Effector memory CD8-positive, alpha-beta T cell (primary cell): ENCODE results near the gene ZNF618.

Experiments
- ATAC-seq: fragments of 150-1000 bp; cut with Tn5 transposase; replicated peaks from 2 replicates; pipeline ENCODE4 v1.10.0; 2021; ENCODE audit warnings: mild to moderate bottlenecking, moderate library complexity
- DNase-seq, 3 experiments: peaks; one replicate each; pipeline ENCODE4 v3.0.0; 2021
- H3K27ac Mint-ChIP-seq, 2 donors: one replicate each; pipeline ENCODE4 v1.8.0; 2022; ENCODE audit warnings: mild to moderate bottlenecking in 2 of 2, mixed read lengths in 2 of 2, moderate library complexity in 2 of 2
- H3K27me3 Mint-ChIP-seq, 2 donors: one replicate each; pipeline ENCODE4 v1.8.0; 2022; ENCODE audit warnings: mixed read lengths in 2 of 2
- H3K36me3 Mint-ChIP-seq: one replicate; pipeline ENCODE4 v1.8.0; 2022; ENCODE audit warnings: mild to moderate bottlenecking, moderate library complexity, mixed read lengths; ENCODE audit not compliant: insufficient read depth
- H3K4me1 Mint-ChIP-seq, 2 donors: one replicate each; pipeline ENCODE4 v1.8.0; 2022; ENCODE audit warnings: low read depth in 2 of 2, mixed read lengths in 2 of 2
- H3K4me3 Mint-ChIP-seq, 2 donors: one replicate each; pipeline ENCODE4 v1.8.0; 2022; ENCODE audit warnings: mild to moderate bottlenecking in 2 of 2, mixed read lengths in 2 of 2, moderate library complexity in 2 of 2
- H3K9me3 Mint-ChIP-seq, 2 donors: one replicate each; pipeline ENCODE4 v1.8.0; 2022; ENCODE audit warnings: mixed read lengths in 2 of 2

ZNF618 gene

DNA sequence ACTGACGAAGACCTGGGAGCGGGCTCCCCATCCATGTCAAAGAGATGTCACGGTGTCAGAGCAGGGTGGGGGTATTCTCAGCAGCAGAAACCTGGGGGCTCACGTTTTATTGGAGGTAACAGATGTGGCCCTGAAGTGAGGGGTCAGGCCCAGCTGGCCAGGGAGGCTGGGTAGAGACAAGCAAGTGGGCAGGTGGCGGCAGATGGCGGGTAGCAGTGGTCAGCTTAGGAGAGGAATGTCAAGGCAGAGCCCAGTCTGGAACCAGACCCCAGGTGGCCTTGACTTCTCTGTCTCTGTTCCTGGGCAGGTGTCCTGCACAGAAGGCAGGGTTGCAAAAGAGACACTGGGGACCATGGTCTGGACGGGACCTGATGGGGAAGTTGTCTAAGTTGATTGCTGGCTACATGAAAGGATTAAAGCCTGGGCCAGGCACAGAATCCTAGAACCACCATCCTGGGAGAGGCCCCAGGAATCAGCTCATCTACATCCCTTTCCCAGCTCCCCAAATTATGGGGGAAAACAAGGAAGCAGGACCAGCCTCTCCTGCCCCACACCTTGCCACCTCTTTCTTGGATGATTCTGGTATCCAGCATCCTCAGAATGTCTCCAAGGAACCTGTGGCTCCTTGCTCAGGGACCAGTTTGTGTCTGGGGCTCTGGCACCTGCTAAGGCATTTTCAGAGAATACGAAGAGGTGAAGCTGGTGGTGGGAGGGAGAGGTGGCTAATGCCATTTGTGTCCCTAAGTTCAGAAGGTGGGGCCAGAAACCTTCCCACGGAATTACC, 129.5 kb downstream of the ZNF618 start:
- no peaks in the 10 kb centered on the region for H3K4me1 Mint-ChIP-seq
- ATAC-seq: no peak
- no peaks in the 10 kb centered on the region for H3K9me3 Mint-ChIP-seq
- no peak overlapping the region for H3K4me3 Mint-ChIP-seq
- no peak for DNase-seq
- H3K36me3 Mint-ChIP-seq: peaks cover 5% of the 10 kb centered on the region
- H3K27me3 Mint-ChIP-seq: no peaks in the 10 kb centered on the region
- H3K27ac Mint-ChIP-seq: no peak overlapping the region

DNA sequence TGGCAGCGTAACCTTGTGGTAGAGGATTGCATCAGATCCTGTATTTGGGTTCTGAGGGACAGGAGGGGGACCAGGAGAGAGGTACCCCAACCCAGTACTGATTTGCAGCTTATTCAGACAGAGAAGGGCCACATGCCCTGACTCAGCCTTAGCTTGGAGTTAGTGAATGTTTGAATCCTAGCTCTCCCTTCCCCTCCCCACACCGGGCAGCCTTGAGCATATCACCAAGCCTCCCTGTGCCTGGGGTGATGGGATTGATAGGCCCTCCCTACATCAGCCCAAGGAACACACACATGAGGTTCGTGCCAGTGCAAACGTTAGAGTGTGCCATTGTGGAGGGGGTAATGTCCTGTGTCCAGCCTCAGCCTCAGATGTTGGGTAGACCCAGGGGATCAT, 130.0 kb downstream of the ZNF618 start:
- Mint-ChIP-seq H3K27me3 (no peaks in the 10 kb centered on the region), H3K27ac (no peak overlapping the region), H3K4me1 (no peaks in the 10 kb centered on the region), H3K4me3 (no peak overlapping the region), H3K36me3 (peaks cover 5% of the 10 kb centered on the region), H3K9me3 (no peaks in the 10 kb centered on the region)
- ATAC-seq: no peak
- DNase-seq: no peak

DNA sequence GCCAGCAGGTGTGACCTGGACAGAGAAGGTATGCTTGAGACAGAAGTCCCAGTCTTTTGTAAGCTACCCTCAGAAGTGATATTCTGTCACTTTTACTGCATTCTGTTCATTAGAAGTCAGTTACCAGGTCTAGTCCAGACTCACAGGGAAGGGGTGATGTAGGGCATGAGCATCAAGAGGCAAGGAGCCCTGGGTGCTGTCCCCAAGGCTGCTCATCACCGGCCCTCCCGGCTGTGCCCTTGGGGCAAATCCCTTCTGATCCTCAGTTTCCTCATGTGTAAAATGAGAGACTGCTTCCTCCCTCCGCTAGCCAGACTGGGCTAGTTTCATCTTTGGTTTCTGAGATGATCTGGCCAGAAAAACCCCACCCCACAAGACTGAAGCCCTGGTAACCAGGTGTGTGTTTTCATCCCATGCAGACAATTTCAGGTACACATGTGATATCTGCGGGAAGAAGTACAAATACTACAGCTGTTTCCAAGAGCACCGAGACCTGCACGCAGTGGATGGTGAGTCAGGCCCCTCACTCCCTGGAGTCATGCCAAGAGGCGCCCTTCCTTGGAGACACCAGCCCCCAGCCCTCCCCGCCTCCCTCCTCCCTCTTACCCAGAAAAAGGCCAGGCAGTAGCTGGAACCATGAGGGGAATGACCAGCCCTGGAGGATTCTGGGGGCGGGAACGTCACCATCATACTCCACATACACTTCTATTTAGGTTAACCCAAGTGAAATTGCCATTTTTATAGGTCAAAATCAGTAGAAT, 131.0 kb downstream of the ZNF618 start:
- ATAC-seq (no peak), DNase-seq (no peak)
- no peaks in the 10 kb centered on the region for H3K9me3 Mint-ChIP-seq
- no peak overlapping the region for H3K4me3 Mint-ChIP-seq
- H3K4me1 Mint-ChIP-seq: no peaks in the 10 kb centered on the region
- H3K27ac Mint-ChIP-seq: no peak overlapping the region
- H3K27me3 Mint-ChIP-seq: no peaks in the 10 kb centered on the region
- H3K36me3 Mint-ChIP-seq: peaks cover 5% of the 10 kb centered on the region

DNA sequence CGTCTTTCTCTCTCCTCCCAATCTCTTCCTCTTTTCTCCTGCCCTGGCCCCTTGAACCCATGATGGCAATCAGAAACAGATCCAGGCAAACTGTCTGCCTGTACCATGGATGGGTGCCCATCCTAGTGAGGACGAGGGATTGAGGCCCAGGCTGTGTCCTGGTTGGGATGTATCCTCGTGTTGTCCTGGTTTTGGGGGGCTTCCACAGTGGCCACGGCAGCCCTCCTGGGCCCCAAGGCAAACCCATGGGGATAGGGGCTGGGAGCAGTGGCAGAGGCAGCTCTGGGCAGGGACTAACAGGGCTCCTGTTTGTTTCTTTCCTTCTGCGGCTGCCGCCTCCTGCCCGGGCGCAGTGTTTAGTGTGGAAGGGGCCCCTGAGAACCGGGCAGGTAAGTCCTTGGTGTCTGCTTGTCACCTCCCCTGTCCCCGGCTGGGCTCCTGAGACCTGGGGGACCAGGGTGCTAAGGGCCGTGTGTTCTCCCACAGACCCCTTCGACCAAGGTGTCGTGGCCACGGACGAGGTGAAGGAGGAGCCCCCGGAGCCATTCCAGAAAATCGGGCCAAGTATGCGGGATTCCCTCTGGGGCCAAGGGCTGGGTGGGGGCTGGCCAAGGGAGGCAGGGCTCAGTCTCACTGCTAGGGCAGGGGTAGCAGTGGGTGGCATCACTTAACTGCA, 132.0 kb downstream of the ZNF618 start:
- no peak for DNase-seq
- Mint-ChIP-seq H3K4me1 (no peaks in the 10 kb centered on the region), H3K4me3 (no peak overlapping the region), H3K27ac (no peak overlapping the region), H3K9me3 (no peaks in the 10 kb centered on the region), H3K36me3 (peaks cover 5% of the 10 kb centered on the region), H3K27me3 (no peaks in the 10 kb centered on the region)
- ATAC-seq: no peak

DNA sequence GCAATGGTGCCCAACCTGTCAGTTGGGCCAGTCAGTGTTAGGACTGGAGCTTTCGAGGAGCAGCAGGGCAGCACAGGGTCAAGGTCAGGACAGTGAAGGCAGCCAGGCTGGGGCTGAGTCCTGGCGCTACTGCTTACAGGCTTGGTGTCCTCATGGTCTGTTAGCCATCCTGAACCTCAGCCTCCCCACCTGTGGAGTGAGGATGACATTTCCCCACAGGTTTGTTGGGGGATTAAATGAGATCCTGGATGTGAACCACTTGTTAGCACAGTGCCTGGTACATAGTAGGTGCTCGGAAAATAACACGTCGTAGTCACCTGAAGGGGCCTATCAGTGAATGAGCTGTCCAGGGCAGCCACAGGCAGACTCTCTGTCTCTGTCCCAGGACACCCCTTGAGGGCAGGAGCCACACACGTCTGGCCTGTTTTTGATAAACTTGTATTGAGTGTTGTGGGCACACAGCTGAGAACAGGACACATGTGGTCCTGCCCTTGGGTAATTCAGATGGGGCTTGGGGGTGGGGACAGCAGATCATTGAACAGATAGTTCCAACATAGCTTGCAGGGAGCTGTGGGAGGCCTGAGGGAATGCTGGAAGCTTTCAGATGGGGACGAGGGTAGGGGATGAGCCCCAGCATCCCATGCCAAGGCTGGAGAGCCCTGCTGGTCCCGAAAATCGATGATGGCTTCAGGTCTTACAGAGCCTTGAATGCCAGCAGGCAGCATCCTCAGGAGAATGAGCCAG, 132.7 kb downstream of the ZNF618 start:
- Mint-ChIP-seq H3K4me1 (no peaks in the 10 kb centered on the region), H3K27me3 (no peaks in the 10 kb centered on the region), H3K36me3 (peaks cover 5% of the 10 kb centered on the region), H3K27ac (no peak overlapping the region), H3K9me3 (no peaks in the 10 kb centered on the region), H3K4me3 (no peak overlapping the region)
- DNase-seq (no peak), ATAC-seq (no peak)

DNA sequence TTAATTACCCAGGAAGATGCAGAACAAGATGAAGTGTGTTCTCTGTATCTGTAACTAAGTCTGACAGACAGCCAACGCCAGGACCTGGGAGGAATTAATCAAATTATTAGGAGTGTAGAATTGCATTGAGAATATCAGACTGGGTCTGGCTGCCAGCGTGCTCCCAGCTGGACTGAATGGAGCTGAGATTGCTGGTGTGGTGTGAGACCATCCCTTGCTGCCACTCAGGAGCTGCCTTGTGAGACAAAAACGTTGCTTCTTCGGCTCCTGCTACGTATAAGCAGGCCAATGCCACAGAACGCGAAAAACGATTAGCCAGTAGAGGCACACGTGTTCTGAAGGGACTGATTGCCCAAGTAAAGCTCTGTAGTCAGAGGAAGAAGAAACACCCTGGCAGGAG, 135.2 kb downstream of the ZNF618 start:
- H3K27ac Mint-ChIP-seq: no peak overlapping the region
- DNase-seq (no peak), ATAC-seq (no peak)
- no peaks in the 10 kb centered on the region for H3K4me1 Mint-ChIP-seq
- no peaks in the 10 kb centered on the region for H3K9me3 Mint-ChIP-seq
- H3K36me3 Mint-ChIP-seq: peaks cover 5% of the 10 kb centered on the region
- H3K27me3 Mint-ChIP-seq: no peaks in the 10 kb centered on the region
- no peak overlapping the region for H3K4me3 Mint-ChIP-seq

DNA sequence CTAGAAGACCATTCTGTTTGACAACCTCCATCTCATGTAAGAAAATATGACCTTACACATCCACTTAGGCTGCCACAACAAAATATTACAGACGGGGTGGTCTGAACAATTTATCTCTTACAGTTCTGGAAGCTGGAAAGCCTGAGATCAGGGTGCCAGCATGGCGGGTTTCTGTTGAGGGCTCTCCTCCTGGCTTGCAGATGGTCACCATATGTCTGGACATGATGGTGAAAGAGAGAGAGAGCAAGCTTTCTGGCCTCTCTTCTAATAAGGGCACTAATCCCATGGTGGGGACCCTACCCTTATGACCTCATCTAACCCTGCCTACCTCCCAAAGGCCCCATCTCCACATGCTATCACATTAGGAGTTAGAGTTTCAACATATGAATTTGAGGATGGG, 136.0 kb downstream of the ZNF618 start:
- no peak for DNase-seq
- Mint-ChIP-seq H3K9me3 (no peaks in the 10 kb centered on the region), H3K27me3 (no peaks in the 10 kb centered on the region), H3K4me1 (no peaks in the 10 kb centered on the region), H3K4me3 (no peak overlapping the region), H3K27ac (no peak overlapping the region), H3K36me3 (peaks cover 5% of the 10 kb centered on the region)
- no peak for ATAC-seq

DNA sequence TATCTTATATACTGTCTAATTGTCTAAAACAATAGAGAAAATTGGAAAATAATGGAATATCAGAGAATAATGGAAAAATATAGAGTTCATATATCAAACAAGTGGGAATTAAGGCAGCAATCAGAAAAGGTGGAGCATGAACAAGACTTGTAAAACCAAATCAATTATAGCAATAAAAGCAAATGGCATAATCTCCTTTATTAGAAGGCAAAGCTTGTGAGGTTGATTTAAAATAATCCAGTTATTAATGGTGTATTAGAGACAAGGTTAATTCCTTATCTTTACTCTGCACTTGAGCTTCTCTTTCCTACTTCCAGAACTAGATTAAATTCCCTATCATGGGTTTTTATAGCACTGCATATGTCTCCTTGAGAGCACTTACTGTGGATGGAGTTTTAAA, 137.9 kb downstream of the ZNF618 start:
- H3K9me3 Mint-ChIP-seq: no peaks in the 10 kb centered on the region
- ATAC-seq (no peak), DNase-seq (no peak)
- H3K36me3 Mint-ChIP-seq: peaks cover 2% of the 10 kb centered on the region
- no peak overlapping the region for H3K27ac Mint-ChIP-seq
- H3K4me3 Mint-ChIP-seq: no peak overlapping the region
- H3K27me3 Mint-ChIP-seq: no peaks in the 10 kb centered on the region
- H3K4me1 Mint-ChIP-seq: peaks cover 0 to 2% of the 10 kb centered on the region in 2 donors

DNA sequence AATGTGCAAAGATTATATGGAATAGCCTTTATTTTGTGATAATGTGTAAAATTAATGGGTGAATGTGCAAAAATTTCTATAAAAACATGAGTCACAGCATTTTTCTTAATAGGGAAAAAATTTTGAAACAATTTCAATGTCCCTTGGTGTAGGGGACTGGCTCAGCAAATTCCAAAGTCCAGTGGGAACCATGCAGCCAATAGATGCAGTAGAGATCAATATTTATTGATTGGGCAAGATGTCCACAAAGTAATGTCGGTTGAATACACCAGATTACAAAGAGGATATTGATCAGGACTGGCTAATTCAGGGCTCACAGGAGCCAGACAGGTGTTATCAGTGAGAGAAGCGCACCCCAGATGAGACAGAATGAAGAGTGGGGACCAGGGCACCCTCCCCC, 139.5 kb downstream of the ZNF618 start:
- H3K27me3 Mint-ChIP-seq: no peaks in the 10 kb centered on the region
- H3K4me3 Mint-ChIP-seq: no peak overlapping the region
- no peaks in the 10 kb centered on the region for H3K36me3 Mint-ChIP-seq
- H3K27ac Mint-ChIP-seq: no peak overlapping the region
- H3K9me3 Mint-ChIP-seq: no peaks in the 10 kb centered on the region
- H3K4me1 Mint-ChIP-seq: peaks cover 0 to 2% of the 10 kb centered on the region in 2 donors
- no peak for DNase-seq
- ATAC-seq: no peak

DNA sequence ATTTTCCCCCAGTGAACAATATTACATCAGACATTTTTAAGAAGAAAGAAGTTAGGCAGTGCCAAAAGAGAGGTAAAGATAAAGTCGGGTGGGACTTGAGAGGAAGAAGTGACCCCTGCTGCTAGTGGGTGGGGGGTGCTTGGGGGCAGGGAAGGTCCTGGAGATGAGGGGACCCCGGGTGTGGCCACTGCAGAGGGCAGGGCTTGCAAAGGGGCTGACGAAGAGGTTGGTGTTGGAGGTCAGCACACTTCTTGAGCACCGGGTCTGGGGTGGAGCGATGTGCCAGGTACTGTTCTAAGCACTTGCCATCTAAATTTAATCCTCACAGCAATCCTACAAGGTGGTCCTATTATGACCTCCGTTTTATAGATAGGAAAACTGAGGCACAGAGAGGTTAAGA, 140.0 kb downstream of the ZNF618 start:
- Mint-ChIP-seq H3K4me3 (no peak overlapping the region), H3K27me3 (no peaks in the 10 kb centered on the region), H3K36me3 (no peaks in the 10 kb centered on the region), H3K4me1 (peaks cover 0 to 2% of the 10 kb centered on the region in 2 donors), H3K27ac (no peak overlapping the region), H3K9me3 (no peaks in the 10 kb centered on the region)
- DNase-seq: no peak
- ATAC-seq: no peak

DNA sequence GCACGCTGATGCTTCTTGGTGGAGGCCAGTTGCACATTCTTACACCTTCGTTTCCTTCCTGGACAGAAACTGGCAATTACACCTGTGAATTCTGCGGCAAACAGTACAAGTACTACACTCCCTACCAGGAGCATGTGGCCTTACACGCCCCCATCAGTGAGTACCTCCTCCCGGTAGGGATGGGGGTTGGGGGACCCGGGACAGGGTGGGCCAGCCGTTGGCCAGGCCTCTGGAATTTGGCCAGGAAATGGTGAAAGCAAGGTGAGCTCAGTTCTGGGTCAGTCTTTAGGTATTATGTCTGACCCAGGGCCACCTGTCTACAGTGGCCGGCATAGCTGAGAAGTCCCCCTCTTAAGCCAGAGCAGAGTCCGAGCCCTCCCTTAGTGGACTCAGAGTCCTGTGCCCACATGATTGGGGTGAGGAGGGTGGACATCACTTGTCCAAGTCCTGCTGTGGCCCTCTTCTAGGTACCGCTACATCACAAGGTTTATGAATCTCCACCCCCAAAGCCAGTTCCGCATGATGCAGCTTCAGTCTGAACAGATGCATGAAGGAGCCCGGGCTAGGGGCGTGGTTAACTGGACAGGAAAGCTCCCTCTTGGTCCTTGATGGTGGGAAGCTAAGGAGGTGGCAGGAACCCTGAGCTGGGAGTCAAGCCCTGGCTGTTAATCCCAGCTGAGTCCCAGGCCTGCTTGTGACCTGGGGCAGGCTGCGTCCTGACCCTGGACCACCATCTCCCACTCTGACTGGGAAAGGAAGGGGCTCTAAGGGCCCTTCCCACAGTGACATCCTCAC, 140.7 kb downstream of the ZNF618 start:
- no peaks in the 10 kb centered on the region for H3K36me3 Mint-ChIP-seq

DNA sequence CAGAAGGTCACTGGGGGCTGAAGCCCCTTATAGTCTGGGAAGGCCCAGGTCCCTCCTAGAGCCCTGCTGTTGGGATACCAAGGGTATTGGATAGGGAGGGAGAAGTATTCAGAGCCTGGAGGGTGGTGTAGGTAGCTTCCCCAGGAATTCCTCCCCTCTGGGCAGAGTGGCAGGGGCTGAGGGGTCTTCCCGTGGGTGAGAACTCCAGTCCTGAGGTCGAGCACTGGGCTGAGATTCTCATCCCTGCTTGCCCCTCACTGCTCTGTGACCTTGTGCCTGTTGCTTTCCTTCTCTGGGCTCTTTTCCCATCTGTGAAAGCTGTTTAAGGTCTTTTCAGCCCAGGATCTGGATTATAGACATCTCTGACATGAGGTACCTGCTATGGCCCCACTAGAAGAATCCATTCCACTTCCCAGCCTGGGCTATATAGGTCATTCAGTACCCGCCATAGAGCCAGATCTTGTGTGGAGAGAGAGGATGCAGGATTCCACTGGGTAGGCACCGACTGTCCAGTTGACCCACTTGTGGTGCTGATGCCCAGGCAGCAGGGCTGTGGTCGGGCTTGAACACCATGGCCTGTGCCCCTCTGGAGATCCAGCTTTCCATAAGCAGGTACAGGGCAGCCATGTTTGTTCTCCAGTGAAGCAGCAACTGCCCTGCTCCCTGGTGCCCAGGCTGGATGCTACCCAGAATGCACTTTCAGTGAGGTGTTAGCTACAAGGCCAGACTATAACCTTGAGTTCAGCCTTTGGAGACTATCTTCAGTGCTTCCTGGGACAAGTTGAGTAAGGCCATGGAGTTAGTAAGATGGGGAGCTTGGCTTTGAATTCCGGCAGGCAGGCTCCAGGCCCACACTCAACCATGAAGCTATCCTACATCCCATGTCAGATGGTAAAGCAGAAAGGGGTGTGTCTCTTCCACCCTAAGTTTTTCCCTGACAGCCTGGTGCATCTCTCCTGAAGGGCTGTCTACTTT, 141.9 kb downstream of the ZNF618 start:
- Mint-ChIP-seq H3K4me3 (no peak overlapping the region), H3K36me3 (no peaks in the 10 kb centered on the region), H3K27ac (peak overlapping the region in 1 of 2 donors; percentile 48), H3K9me3 (peaks cover 0 to 6% of the 10 kb centered on the region in 2 donors), H3K4me1 (peaks cover 0 to 2% of the 10 kb centered on the region in 2 donors), H3K27me3 (no peaks in the 10 kb centered on the region)
- no peak for ATAC-seq
- no peak for DNase-seq

More for the DNA sequence above, 140.7 kb downstream of the ZNF618 start:
- H3K27me3 Mint-ChIP-seq: no peaks in the 10 kb centered on the region
- ATAC-seq (no peak), DNase-seq (no peak)
- no peak overlapping the region for H3K4me3 Mint-ChIP-seq
- H3K9me3 Mint-ChIP-seq: no peaks in the 10 kb centered on the region
- peak overlapping the region in 1 of 2 donors; percentile 48 for H3K27ac Mint-ChIP-seq
- H3K4me1 Mint-ChIP-seq: peaks cover 0 to 2% of the 10 kb centered on the region in 2 donors
